GM12878 (cell line): ENCODE results near the gene ZBED3. TPM values are rescaled to one million over a fixed set of nuclear protein-coding genes. Genes with fewer than 3 reads are reported as not detected.

Experiments used
- ATAC-seq: fragments of 200-7000 bp; cut with Tn5 transposase; 3 replicates; pipeline ENCODE4 v1.9.1; 2020; ENCODE audit warnings: mild to moderate bottlenecking, moderate library complexity
- BruUV-seq: library from RNA; stranded (reverse); fragments of 400-500 nt; replicated peaks from 2 replicates; lab custom pipeline; 2021; lab: Mats Ljungman, UMichigan
- CTCF ChIA-PET: fragments of 300-600 bp; sonication (Branson Sonifier 250); formaldehyde crosslinking; extraction: SDS; loops from one replicate; lab custom pipeline; 2021; ENCODE audit warnings: inconsistent platforms; lab: Yijun Ruan, JAX
- POLR2A ChIA-PET: fragments of 350-600 bp; formaldehyde crosslinking; extraction: SDS; loops from one replicate; lab custom pipeline; 2021; ENCODE audit warnings: inconsistent platforms; lab: Charles Lee
- RAD21 ChIA-PET: fragments of 300-600 bp; sonication (Branson Sonifier 250); formaldehyde crosslinking; loops from one replicate; lab custom pipeline; 2023; ENCODE audit warnings: antibody characterized with exemption; ENCODE audit not compliant: unreplicated experiment; lab: Charles Lee
- SMC1A ChIA-PET: fragments of 300-600 bp; sonication (Branson Sonifier 250); formaldehyde crosslinking; loops from one replicate; lab custom pipeline; 2023; ENCODE audit not compliant: unreplicated experiment, uncharacterized antibody; lab: Charles Lee
- DNase-seq: peaks from one replicate; pipeline ENCODE4 v3.0.0-alpha.2; 2011; ENCODE audit warnings: low read depth, low spot score
- FAIRE-seq: peaks from 3 replicates; lab custom pipeline; 2011; peaks lifted over from hg19 to GRCh38; lab: Jason Lieb, UNC
- H2AFZ ChIP-seq: 2 replicates; pipeline ENCODE4 v1.6.0; 2011; ENCODE audit warnings: low read depth, low read length, control low read depth; ENCODE audit not compliant: control insufficient read depth
- H3K27ac ChIP-seq: 2 replicates; pipeline ENCODE4 v1.5.1; 2011; ENCODE audit warnings: control low read depth; ENCODE audit not compliant: control insufficient read depth, insufficient read depth
- H3K27me3 ChIP-seq, 2 experiments: replicated peaks in 1 of 2; 2 replicates each; pipeline versions ENCODE4 v1.6.0 to v1.6.1; 2011; ENCODE audit warnings: low read length in 1 of 2; ENCODE audit not compliant: control insufficient read depth in 2 of 2, insufficient read depth in 2 of 2
- H3K36me3 ChIP-seq, 2 experiments: 2 replicates each; pipeline ENCODE4 v1.5.1; 2011; ENCODE audit warnings: low read length in 1 of 2; ENCODE audit not compliant: control insufficient read depth in 2 of 2, insufficient read depth in 2 of 2
- H3K4me1 ChIP-seq: 2 replicates; pipeline ENCODE4 v1.6.1; 2011; ENCODE audit warnings: mild to moderate bottlenecking, low read length, moderate library complexity, mixed read lengths; ENCODE audit not compliant: control insufficient read depth, insufficient read depth
- H3K4me2 ChIP-seq: 2 replicates; pipeline ENCODE4 v1.6.0; 2011; ENCODE audit warnings: control low read depth; ENCODE audit not compliant: control insufficient read depth, insufficient read depth
- H3K4me3 ChIP-seq: fragments of 200-600 bp; sonication (generic); 2 replicates; pipeline ENCODE4 v1.5.1; 2016
- H3K79me2 ChIP-seq: 2 replicates; pipeline ENCODE4 v1.6.0; 2011; ENCODE audit warnings: low read length; ENCODE audit not compliant: control insufficient read depth, insufficient read depth
- H3K9ac ChIP-seq: 2 replicates; pipeline ENCODE4 v1.8.0; 2011; ENCODE audit warnings: low read length, control low read depth, mixed read lengths; ENCODE audit not compliant: control insufficient read depth, insufficient read depth
- H3K9me3 ChIP-seq: replicated peaks from 3 replicates; pipeline ENCODE4 v1.5.1; 2011; ENCODE audit warnings: mild to moderate bottlenecking, low read length; ENCODE audit not compliant: control insufficient read depth, insufficient read depth
- H4K20me1 ChIP-seq: 2 replicates; pipeline ENCODE4 v1.6.0; 2011; ENCODE audit not compliant: control insufficient read depth, insufficient read depth
- ATF3 ChIP-seq: IDR thresholded peaks from 2 replicates; pipeline ENCODE4 v1.6.1; 2011; ENCODE audit warnings: low read depth, mild to moderate bottlenecking, low read length, moderate library complexity, borderline replicate concordance; ENCODE audit errors: extremely low read depth
- FOXK2 ChIP-seq: fragments of 450-650 bp; IDR thresholded peaks from 2 replicates; pipeline ENCODE4 v1.6.1; 2017; ENCODE audit warnings: mild to moderate bottlenecking, moderate library complexity
- GATAD2B ChIP-seq: fragments of 450-650 bp; conservative IDR thresholded peaks from 2 replicates; pipeline ENCODE4 v1.6.1; 2017; ENCODE audit warnings: low read depth, mild to moderate bottlenecking, moderate library complexity
- MTA2 ChIP-seq: fragments of 450-650 bp; IDR thresholded peaks from 2 replicates; pipeline ENCODE4 v1.6.1; 2016; ENCODE audit warnings: low read depth, mild to moderate bottlenecking, moderate library complexity
- RAD21 ChIP-seq: IDR thresholded peaks from 2 replicates; pipeline ENCODE4 v1.6.1; 2011; ENCODE audit warnings: mild to moderate bottlenecking, low read depth, low read length, moderate library complexity; ENCODE audit not compliant: insufficient read depth
- SPI1 ChIP-seq: IDR thresholded peaks from 2 replicates; pipeline ENCODE4 v1.6.1; 2011; ENCODE audit warnings: low read depth, mild to moderate bottlenecking, low read length, moderate library complexity, borderline replicate concordance; ENCODE audit not compliant: insufficient read depth
- STAT3 ChIP-seq: IDR thresholded peaks from 2 replicates; pipeline ENCODE4 v1.6.1; 2011; ENCODE audit warnings: low read depth, low read length, improper control_type of control experiment
- TCF7 ChIP-seq: IDR thresholded peaks from 2 replicates; pipeline ENCODE4 v1.6.1; 2014; ENCODE audit warnings: antibody characterized with exemption, borderline replicate concordance
- ZBTB40 ChIP-seq: fragments of 450-650 bp; IDR thresholded peaks from 2 replicates; pipeline ENCODE4 v1.6.1; 2016; ENCODE audit warnings: mild to moderate bottlenecking, moderate library complexity, borderline replicate concordance
- WGBS: methylation state at CpG from one replicate; pipeline ENCODE4 v1.1.6; 2016; ENCODE audit warnings: low lambda C conversion rate; ENCODE audit not compliant: insufficient replicate concordance, insufficient coverage; ENCODE audit errors: missing lambda C conversion rate; 5-methylcytosine and 5-hydroxymethylcytosine counted together
- in situ Hi-C: fragments of 300-500 bp; cut with MboI; formaldehyde crosslinking; loops from 9 replicates; pipeline ENCODE4 v1.14.3; 2018; ENCODE audit warnings: mixed read lengths
- intact Hi-C: fragments of 100-400 bp; cut with micrococcal nuclease; formaldehyde crosslinking; loops from one replicate; pipeline ENCODE4 v1.14.2; 2022; ENCODE audit not compliant: unreplicated experiment
- polyA plus RNA-seq, 11 experiments: library from polyadenylated mRNA; depleted of rRNA in 4 of 11; unstranded in 6 of 11; stranded (reverse) in 5 of 11; fragments of >200 nt; fragmentation: Nextera tagmentation in 4 of 11; fragmentation: Illumina TruSeq in 1 of 11; extraction: Ambion mirVana in 4 of 11; extraction: Trizol in 1 of 11; gene quantifications; 1 replicate in 1 of 11; 2 replicates in 10 of 11; pipeline versions ENCODE4 v1.2.1 to v1.2.3, GENCODE V29; 2011 to 2016; ENCODE audit warnings: inconsistent platforms in 2 of 11, missing spikeins in 2 of 11, low read depth in 1 of 11
- total RNA-seq, 4 experiments: library from RNA; depleted of rRNA in 3 of 4; stranded (reverse); fragments of >200 nt in 3 of 4; fragmentation: Illumina TruSeq in 1 of 4; extraction: Trizol in 1 of 4; gene quantifications; 2 replicates each; pipeline versions ENCODE4 v1.2.1 to v1.2.3, GENCODE V29; 2013 to 2021

ZBED3 gene
- total and polyA plus RNA-seq, 10 of the 15 experiments (the other 5 are each of a cell fraction or from before 2014, with no cell fraction given) = 1.0 to 16.9 (median 2.5) TPM

- H3K4me2 ChIP-seq = no peak overlapping the region
- H3K9me3 ChIP-seq = no peaks in the 10 kb centered on the region; the same call in 2 of the 3 replicates
- no peaks in the 10 kb centered on the region for H4K20me1 ChIP-seq
- WGBS = 66% methylated on average over 4 of the region's 4 CpGs
- ATAC-seq (no peak), DNase-seq (no peak), FAIRE-seq (no peak)
- H3K9ac ChIP-seq = no peak overlapping the region
- ChIA-PET CTCF (interaction anchor here (1.1 kb wide), 1 partner anchor 14 kb away, joined by 3 read pairs; no protein-coding TSS in a partner anchor), POLR2A (interaction anchor here (0.6 to 1.1 kb wide), 3 partner anchors 15 to 188 kb away, joined by 3 to 4 read pairs (median 4); no protein-coding TSS in a partner anchor), SMC1A (interaction anchor here (1.3 to 3.3 kb wide), 4 partner anchors 13 to 195 kb away, joined by 3 to 9 read pairs (median 6); no protein-coding TSS in a partner anchor), RAD21 (interaction anchor here (1.0 kb wide), 1 partner anchor 39 kb away, joined by 3 read pairs; no protein-coding TSS in a partner anchor)
- intact Hi-C loops = no loop called here
- H3K27me3 ChIP-seq = no peaks in the 10 kb centered on the region
- TF ChIP-seq RAD21 = no peak
- no peaks in the 10 kb centered on the region for H3K36me3 ChIP-seq
- H3K4me3 ChIP-seq = no peak overlapping the region
- no peaks in the 10 kb centered on the region for H3K4me1 ChIP-seq
- H3K27ac ChIP-seq = no peak overlapping the region
- in situ Hi-C loops = no loop called here
- BruUV-seq = no TSS peak
- no peak overlapping the region for H2AFZ ChIP-seq
- H3K79me2 ChIP-seq = no peaks in the 10 kb centered on the region
Measured at GRCh38 chr5:77101298-77101697, 14.2 kb upstream of the ZBED3 start.

GRCh38 chr5:77095189-77095588 lies 8.1 kb upstream of the ZBED3 start:
- in situ Hi-C loops = no loop called here
- FAIRE-seq = no peak
- no peaks in the 10 kb centered on the region; the same call in 2 of the 3 replicates for H3K9me3 ChIP-seq
- no peaks in the 10 kb centered on the region for H4K20me1 ChIP-seq
- ChIA-PET CTCF (interaction anchor here (1.3 kb wide), 1 partner anchor 19 kb away, joined by 3 read pairs; no protein-coding TSS in a partner anchor), POLR2A (no interaction called here), SMC1A (interaction anchor here (3.0 kb wide), 1 partner anchor 8 kb away, joined by 10 read pairs; the partner anchor contains the start of gene ZBED3), RAD21 (no interaction called here)
- H2AFZ ChIP-seq = no peak overlapping the region
- intact Hi-C loops = no loop called here
- no peaks in the 10 kb centered on the region for H3K27me3 ChIP-seq
- H3K4me2 ChIP-seq = no peak overlapping the region
- H3K27ac ChIP-seq = no peak overlapping the region
- BruUV-seq = no TSS peak
- ATAC-seq = no peak
- DNase-seq = no peak
- H3K9ac ChIP-seq = no peak overlapping the region
- no peaks in the 10 kb centered on the region for H3K36me3 ChIP-seq
- no peaks in the 10 kb centered on the region for H3K79me2 ChIP-seq
- 46% methylated on average over 4 of the region's 4 CpGs for WGBS
- H3K4me1 ChIP-seq = no peaks in the 10 kb centered on the region
- H3K4me3 ChIP-seq = no peak overlapping the region
- TF ChIP-seq SPI1 (no peak), ATF3 (no peak), FOXK2 (no peak), STAT3 (no peak), ZBTB40 (no peak), GATAD2B (no peak), MTA2 (no peak), TCF7 (no peak)
